ENCODE results near the gene MAPK12.
"Not testable (repeated sequence)": the region's sequence is repeated elsewhere in the genome, so short reads cannot be mapped to it uniquely, and the experiment has no call there.

The MAPK12 gene

DNA sequence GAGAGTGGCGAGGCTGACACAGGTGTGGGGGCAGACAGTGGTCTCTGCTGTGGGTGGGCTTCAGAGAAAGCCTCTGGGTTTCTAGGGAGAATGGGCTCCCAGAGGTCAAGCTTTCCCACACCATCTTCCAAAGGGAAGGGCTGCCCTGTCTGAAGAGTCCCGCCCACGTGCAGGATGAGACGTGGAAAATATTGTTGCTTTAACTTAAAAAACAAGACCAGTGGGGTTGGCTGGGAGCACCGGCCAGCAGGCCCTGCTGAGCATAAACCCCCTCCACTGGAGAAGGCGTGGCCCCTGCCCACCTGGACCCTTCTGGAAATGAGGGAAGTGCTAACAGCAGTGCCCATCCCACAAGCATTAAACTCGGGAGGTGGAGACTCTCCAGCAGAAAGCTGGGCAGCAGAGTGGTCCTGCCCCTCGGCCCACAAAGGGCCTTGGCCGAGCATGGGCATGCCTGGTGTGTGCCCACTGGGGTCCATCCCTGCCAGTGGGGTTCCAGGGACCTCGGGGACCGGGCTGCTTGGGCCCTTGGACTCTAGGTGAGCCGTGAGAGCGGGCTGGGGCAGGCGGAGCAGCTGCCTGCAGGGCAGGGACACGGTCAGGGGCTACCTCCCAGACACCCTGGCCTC is 45.3 kb downstream of the MAPK12 start:
- DNase-seq (ENCODE audit: low read depth), result no peak

GRCh38 chr22:50215297-50216054 is 46.0 kb downstream of the MAPK12 start:
- no peak for DNase-seq (ENCODE audit: low read depth)

GRCh38 chr22:50213263-50213662 is 48.2 kb downstream of the MAPK12 start:
- DNase-seq (ENCODE audit: low read depth), result no peak

DNA sequence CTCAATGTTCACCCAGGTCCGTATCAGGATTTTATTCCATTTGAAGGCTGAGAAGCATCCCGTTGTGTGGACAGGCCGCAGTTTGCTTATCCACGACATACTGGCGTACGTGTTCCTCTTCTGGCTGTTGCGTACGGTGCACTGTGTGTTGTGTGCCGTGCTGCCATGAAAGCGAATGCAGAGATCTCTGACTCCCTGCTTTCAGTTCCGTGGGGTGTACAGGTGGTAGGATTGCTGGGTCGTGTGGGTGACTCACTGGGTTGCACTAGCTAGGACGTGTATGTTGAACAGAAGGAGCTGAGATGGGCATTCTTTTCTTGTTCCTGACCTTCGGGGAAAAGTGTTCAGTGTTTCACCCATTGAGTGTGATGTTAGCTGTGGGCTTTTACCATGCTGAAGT is 50.3 kb downstream of the MAPK12 start:
- DNase-seq (ENCODE audit: low read depth), result no peak

- DNase-seq (ENCODE audit: low read depth), result no peak
Measured at GRCh38 chr22:50210378-50211139, 50.9 kb downstream of the MAPK12 start.

DNA sequence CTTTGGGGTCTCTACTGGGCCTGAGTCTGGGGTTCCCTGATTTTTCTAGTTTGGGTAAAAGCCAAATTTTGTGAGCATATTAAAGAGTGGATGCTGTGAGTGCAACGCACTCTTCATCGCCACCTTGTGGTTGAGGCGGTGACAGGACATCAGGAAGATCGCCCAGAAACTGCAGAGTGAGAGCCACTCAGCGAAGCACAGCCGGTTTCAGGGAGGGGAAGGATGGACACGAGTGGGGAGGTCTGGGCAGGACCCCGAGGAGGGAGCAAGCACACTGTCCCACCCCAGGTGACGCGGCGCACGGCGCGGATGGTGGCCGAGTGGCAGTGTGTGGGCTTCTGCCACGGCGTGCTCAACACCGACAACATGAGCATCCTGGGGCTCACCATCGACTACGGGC is 51.6 kb downstream of the MAPK12 start:
- DNase-seq (ENCODE audit: low read depth), result peak; percentile 42

GRCh38 chr22:50208939-50209892 is 52.3 kb downstream of the MAPK12 start:
- no peak for DNase-seq (ENCODE audit: low read depth)

DNA sequence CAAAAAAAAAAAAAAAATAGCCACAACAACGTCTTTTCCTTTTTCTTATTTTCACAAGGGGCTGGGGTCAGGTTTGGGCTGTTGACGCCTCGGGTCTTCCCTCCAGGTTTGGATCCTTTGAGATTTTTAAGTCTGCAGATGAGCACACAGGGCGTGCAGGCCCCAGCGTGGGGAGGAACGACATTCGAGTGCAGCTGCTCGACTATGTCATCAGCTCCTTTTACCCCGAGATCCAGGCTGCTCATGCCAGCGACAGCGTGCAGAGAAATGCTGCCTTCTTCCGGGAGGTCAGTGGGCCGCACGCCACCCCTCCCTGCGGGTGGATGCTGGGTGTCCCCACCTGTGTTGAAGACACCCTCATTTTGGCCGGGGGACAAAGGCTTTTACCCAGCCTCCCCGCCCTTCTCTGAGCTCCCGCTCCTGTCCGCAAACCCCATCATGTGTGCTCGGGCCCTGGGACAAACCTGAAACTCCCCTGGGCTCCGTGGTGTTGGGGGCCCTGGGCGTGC is 53.0 kb downstream of the MAPK12 start:
- DNase-seq (ENCODE audit: low read depth), result no peak

GRCh38 chr22:50207383-50208140 is 53.9 kb downstream of the MAPK12 start:
- DNase-seq (ENCODE audit: low read depth), result no peak

GRCh38 chr22:50206599-50206998 is 54.9 kb downstream of the MAPK12 start:
- no peak for DNase-seq (ENCODE audit: low read depth)

- DNase-seq (ENCODE audit: low read depth), result no peak
Measured at GRCh38 chr22:50205781-50206569, 55.5 kb downstream of the MAPK12 start.

DNA sequence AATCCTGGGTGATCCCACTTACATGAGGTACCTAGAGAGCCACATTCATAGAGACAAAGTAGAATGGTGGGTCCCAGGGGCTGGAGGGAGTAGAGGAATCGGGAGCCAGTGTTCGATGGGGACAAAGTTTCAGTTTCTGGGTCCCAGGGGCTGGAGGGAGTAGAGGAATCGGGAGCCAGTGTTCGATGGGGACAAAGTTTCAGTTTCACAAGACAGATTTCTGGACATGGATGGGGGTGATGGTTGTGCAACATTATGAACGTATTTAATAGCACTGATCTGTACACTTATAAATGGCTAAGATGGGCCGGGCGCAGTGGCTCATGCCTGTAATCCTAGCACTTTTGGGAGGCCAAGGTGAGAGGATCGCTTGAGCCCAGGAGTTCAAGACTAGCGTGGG is 56.5 kb downstream of the MAPK12 start:
- DNase-seq (ENCODE audit: low read depth), result not testable (repeated sequence)

GRCh38 chr22:50204571-50204970 is 56.9 kb downstream of the MAPK12 start:
- DNase-seq (ENCODE audit: low read depth), result no peak

DNA sequence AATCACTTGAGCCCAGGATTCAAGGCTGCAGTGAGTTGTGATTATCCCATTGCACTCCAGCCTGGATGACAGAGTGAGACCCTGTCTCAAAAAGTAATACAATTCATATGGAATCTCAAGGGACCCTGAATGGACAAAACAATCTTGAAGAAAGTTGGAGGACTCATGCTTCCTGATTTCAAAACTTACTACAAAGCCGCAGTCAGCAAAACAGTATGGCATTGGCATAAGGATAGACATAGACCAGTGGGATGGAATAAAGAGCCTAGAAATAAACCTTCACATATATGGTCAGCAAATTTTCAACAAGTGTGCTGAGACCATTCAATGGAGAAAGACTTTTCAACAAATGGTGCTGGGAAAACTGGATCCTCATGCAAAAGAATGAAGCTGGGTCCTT is 58.2 kb downstream of the MAPK12 start:
- DNase-seq (ENCODE audit: low read depth), result no peak
